Measurements from ENCODE around the gene EIF5A. TPM values are rescaled to one million over a fixed set of nuclear protein-coding genes. Genes with fewer than 3 reads are reported as not detected.

EIF5A gene
- total and polyA plus RNA-seq, 9 donors, result 175 to 372 (median 321) TPM

DNA sequence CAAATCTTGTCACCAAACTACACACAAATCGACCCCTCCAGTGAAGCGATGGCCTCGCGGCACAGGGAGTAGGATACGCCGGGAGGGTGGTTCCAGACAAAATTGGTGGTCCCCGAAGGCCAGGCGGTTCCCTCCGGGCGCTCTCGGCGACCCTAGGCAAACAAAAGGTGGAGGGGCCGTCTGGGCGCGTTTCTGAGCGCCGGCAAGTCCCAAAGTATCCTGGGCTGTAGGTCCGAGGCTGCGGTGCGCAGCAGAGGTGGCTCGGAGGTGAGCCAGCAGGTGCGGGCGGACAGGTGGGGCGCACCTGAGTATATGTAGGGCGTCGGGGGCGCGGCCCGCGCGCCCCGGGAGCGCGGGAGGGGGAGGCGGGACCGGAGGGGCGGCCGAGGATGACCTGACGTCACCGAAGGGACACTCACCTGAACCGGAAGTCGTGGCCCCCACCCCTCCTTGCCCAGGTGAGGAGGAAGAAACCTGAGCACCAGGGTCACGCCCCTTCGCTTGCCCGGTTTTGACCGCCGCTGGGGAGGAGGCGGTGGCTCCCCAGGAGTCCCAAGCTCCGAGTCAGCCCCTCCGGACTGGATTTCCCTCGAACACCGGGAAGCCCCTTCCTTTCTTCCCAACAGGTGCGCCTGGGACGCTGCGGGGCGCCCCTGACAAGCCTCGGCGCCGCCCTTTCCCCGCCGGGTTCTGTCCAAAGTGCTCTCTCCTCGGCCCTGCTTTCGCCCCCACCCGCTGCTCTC, 45.1 kb upstream of the EIF5A start, which contains the start of gene CLDN7:
TSS of gene CLDN7 (minus strand) at position 287 of the 743 bp plus-strand sequence. CDS start 435 bp downstream, outside the sequence.
- no peak for DNase-seq
- no peaks in the 10 kb centered on the region for H3K9me3 ChIP-seq (replicated peaks; ENCODE audit: control insufficient read depth, low read depth, low read length)
- peaks cover 22% of the 10 kb centered on the region for H3K36me3 ChIP-seq (ENCODE audit: control insufficient read depth, insufficient read depth, low read length)
- peaks cover 24% of the 10 kb centered on the region for H3K4me1 ChIP-seq (ENCODE audit: control insufficient read depth, insufficient read depth, low read length)
- 2% methylated on average over 58 of the region's 64 CpGs for WGBS (ENCODE audit: insufficient coverage)
- H3K27me3 ChIP-seq (ENCODE audit: control insufficient read depth, insufficient read depth, low read length), result peaks cover 61% of the 10 kb centered on the region
- no peak within 1 kb of the TSS for H3K27ac ChIP-seq (ENCODE audit: low read length)
- H3K4me3 ChIP-seq (ENCODE audit: low read length), result peak within 1 kb of the TSS; percentile 41

DNA sequence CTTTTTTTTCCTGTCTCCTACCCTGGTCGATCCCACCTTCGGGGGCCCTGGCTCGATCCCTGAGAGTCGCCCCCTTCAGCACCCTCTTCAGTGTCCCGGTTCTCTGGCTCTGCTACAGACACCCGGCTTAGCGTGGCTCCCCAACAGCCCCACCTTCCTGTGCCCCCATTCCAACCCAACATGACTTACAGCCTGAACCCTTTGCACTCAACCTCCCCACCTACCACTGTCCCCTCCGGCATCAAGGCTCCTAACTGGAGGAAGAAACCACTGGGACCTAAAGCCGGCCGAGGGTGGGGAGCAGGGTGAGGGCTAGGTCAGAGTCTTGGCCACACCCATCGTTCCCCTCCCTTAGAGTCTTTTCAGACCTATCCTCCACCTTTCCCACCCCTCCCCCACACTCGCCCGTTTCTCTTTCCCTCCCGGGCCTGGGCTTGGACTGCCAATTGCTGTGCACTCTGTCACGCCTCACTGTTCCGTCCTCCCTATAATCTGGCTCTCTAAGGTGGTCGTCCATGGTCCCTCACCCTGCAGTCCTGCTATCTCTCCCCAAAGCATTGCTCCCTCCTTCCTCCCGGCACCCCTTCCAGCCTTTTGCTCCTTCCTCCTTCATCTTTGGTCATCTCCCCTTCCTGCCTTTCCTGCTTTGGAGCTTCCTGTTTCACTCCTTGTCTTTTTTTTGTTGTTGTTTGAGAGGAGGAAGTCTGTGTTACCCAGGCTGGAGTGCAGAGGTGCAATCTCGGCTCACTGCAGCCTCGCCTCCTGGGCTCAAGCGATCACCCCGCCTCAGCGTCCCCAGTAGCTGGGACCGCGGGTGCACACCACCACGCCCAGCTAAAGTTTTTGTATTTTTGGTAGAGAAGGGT, 44.3 kb upstream of the EIF5A start:
- Histone ChIP-seq H3K27me3 (ENCODE audit: control insufficient read depth, insufficient read depth, low read length) (peaks cover 64% of the 10 kb centered on the region), H3K9me3 (replicated peaks; ENCODE audit: control insufficient read depth, low read depth, low read length) (no peaks in the 10 kb centered on the region), H3K36me3 (ENCODE audit: control insufficient read depth, insufficient read depth, low read length) (peaks cover 15% of the 10 kb centered on the region), H3K27ac (ENCODE audit: low read length) (no peak overlapping the region), H3K4me1 (ENCODE audit: control insufficient read depth, insufficient read depth, low read length) (peaks cover 24% of the 10 kb centered on the region), H3K4me3 (ENCODE audit: low read length) (no peak overlapping the region)
- no peak for DNase-seq
- 2% methylated on average over 13 of the region's 26 CpGs for WGBS (ENCODE audit: insufficient coverage)

DNA sequence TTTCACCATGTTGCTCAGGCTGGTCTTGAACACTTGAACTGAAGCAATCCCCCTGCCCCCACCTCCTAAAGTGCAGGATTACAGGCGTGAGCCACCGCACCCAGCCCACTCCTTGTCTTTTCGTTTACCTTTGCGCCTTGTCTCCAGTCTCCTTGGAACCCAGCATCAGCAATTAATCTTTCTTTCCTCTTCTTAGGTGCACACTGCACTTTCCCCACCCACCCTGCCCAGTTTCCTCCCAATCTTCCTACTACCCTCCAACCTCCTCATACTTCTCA, 43.7 kb upstream of the EIF5A start:
- 38% methylated on average over 4 of the region's 4 CpGs for WGBS (ENCODE audit: insufficient coverage)
- no peak for DNase-seq
- H3K27ac ChIP-seq (ENCODE audit: low read length), result no peak overlapping the region
- peaks cover 64% of the 10 kb centered on the region for H3K27me3 ChIP-seq (ENCODE audit: control insufficient read depth, insufficient read depth, low read length)
- no peak overlapping the region for H3K4me3 ChIP-seq (ENCODE audit: low read length)
- H3K4me1 ChIP-seq (ENCODE audit: control insufficient read depth, insufficient read depth, low read length), result peaks cover 24% of the 10 kb centered on the region
- H3K9me3 ChIP-seq (replicated peaks; ENCODE audit: control insufficient read depth, low read depth, low read length), result no peaks in the 10 kb centered on the region
- H3K36me3 ChIP-seq (ENCODE audit: control insufficient read depth, insufficient read depth, low read length), result peaks cover 9% of the 10 kb centered on the region

DNA sequence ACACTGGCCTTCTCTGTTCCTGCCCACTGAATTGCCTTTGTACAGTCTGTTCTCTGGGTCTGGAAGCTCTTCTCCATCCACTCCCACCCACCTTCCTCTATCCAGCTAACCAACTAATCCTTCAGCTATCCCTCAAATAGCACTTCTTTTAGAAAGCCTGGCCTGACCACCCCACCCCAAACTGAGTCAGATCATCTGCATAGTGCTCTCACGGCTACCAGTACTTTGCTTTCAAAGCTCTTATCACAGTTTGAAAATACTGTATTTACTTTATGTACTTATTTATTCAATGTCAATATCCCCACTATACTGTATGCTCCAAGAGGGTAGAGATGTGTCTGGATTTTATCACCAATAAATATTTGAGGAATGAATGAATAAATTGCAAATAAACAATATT, 40.6 kb upstream of the EIF5A start:
- Histone ChIP-seq H3K4me3 (ENCODE audit: low read length) (no peak overlapping the region), H3K27me3 (ENCODE audit: control insufficient read depth, insufficient read depth, low read length) (peaks cover 47% of the 10 kb centered on the region), H3K9me3 (replicated peaks; ENCODE audit: control insufficient read depth, low read depth, low read length) (no peaks in the 10 kb centered on the region), H3K4me1 (ENCODE audit: control insufficient read depth, insufficient read depth, low read length) (peaks cover 13% of the 10 kb centered on the region), H3K27ac (ENCODE audit: low read length) (no peak overlapping the region), H3K36me3 (ENCODE audit: control insufficient read depth, insufficient read depth, low read length) (no peaks in the 10 kb centered on the region)
- WGBS (ENCODE audit: insufficient coverage), result no CpG with 5 or more reads among the region's 1 CpG
- DNase-seq, result no peak

- Histone ChIP-seq H3K4me1 (ENCODE audit: control insufficient read depth, insufficient read depth, low read length) (peaks cover 28% of the 10 kb centered on the region), H3K27ac (ENCODE audit: low read length) (no peak overlapping the region), H3K9me3 (replicated peaks; ENCODE audit: control insufficient read depth, low read depth, low read length) (no peaks in the 10 kb centered on the region), H3K27me3 (ENCODE audit: control insufficient read depth, insufficient read depth, low read length) (peaks cover 36% of the 10 kb centered on the region), H3K4me3 (ENCODE audit: low read length) (no peak overlapping the region), H3K36me3 (ENCODE audit: control insufficient read depth, insufficient read depth, low read length) (peaks cover 11% of the 10 kb centered on the region)
- WGBS (ENCODE audit: insufficient coverage), result 91% methylated on average over 4 of the region's 8 CpGs
- no peak for DNase-seq
Observed at GRCh38 chr17:7279448-7279847, 28.0 kb upstream of the EIF5A start.

GRCh38 chr17:7280519-7281073, 26.8 kb upstream of the EIF5A start:
- Histone ChIP-seq H3K36me3 (ENCODE audit: control insufficient read depth, insufficient read depth, low read length) (peaks cover 22% of the 10 kb centered on the region), H3K4me1 (ENCODE audit: control insufficient read depth, insufficient read depth, low read length) (peaks cover 28% of the 10 kb centered on the region), H3K9me3 (replicated peaks; ENCODE audit: control insufficient read depth, low read depth, low read length) (no peaks in the 10 kb centered on the region), H3K27me3 (ENCODE audit: control insufficient read depth, insufficient read depth, low read length) (peaks cover 33% of the 10 kb centered on the region), H3K4me3 (ENCODE audit: low read length) (peak overlapping the region; percentile 61), H3K27ac (ENCODE audit: low read length) (peak overlapping the region; percentile 95)
- WGBS (ENCODE audit: insufficient coverage), result under 1% methylated on average over 23 of the region's 29 CpGs
- DNase-seq, result peak; percentile 88

- Histone ChIP-seq H3K27me3 (ENCODE audit: control insufficient read depth, insufficient read depth, low read length) (peaks cover 33% of the 10 kb centered on the region), H3K27ac (ENCODE audit: low read length) (peak within 1 kb of the TSS; percentile 95), H3K4me1 (ENCODE audit: control insufficient read depth, insufficient read depth, low read length) (peaks cover 28% of the 10 kb centered on the region), H3K4me3 (ENCODE audit: low read length) (peak within 1 kb of the TSS; percentile 61), H3K36me3 (ENCODE audit: control insufficient read depth, insufficient read depth, low read length) (peaks cover 26% of the 10 kb centered on the region), H3K9me3 (replicated peaks; ENCODE audit: control insufficient read depth, low read depth, low read length) (no peaks in the 10 kb centered on the region)
- DNase-seq, result peak; percentile 94
- under 1% methylated on average over 71 of the region's 71 CpGs for WGBS (ENCODE audit: insufficient coverage)
Observed at GRCh38 chr17:7281074-7281952, 26.1 kb upstream of the EIF5A start, which contains the start of gene SLC2A4. Gene SLC2A4, plus strand, starts transcription at chr17:7281718. Its CDS starts 217 bp downstream, at chr17:7281935.

DNA sequence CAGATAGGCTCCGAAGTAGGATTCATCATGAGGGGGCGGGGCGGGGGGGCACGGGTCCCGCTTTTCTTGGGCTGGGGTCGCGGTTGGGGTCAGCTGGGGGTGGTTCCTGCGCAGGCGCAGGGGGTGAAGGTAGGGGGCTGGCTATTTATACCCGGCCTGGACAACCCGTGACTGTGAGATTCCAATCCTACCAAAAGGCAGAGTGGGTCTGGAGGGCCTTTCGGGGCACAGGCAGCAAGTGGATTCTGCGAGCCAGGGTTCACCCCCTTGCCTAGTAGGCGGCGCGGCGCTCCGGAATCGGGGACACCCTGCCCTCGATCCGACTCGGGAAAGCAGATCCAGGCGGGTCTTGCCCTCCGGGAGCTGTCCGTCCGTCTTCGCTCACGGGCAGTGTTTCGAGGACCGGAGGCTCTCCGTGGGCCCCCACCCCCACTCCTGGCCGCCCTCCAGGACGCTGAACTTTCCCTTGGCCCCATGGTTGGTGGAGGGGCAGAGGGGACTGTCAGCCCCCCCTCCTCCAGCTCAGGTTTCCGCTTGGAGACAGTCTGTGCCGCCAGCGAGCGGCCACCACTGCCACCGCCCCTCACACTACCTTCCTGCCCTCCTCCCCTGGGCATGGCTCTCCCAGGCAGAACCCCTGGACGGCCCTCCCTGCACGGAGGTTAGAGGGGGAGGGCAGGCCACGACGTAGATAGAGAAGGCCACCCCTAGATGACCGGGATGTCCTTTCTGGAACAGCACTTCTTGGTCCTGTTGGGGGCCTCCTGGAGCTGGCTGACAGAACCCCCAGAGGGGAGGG, 25.3 kb upstream of the EIF5A start:
- Histone ChIP-seq H3K27ac (ENCODE audit: low read length) (peak overlapping the region; percentile 95), H3K4me3 (ENCODE audit: low read length) (peak overlapping the region; percentile 61), H3K36me3 (ENCODE audit: control insufficient read depth, insufficient read depth, low read length) (peaks cover 28% of the 10 kb centered on the region), H3K4me1 (ENCODE audit: control insufficient read depth, insufficient read depth, low read length) (peaks cover 28% of the 10 kb centered on the region), H3K27me3 (ENCODE audit: control insufficient read depth, insufficient read depth, low read length) (peaks cover 37% of the 10 kb centered on the region), H3K9me3 (replicated peaks; ENCODE audit: control insufficient read depth, low read depth, low read length) (no peaks in the 10 kb centered on the region)
- DNase-seq, result peak; percentile 48
- WGBS (ENCODE audit: insufficient coverage), result 3% methylated on average over 20 of the region's 43 CpGs

DNA sequence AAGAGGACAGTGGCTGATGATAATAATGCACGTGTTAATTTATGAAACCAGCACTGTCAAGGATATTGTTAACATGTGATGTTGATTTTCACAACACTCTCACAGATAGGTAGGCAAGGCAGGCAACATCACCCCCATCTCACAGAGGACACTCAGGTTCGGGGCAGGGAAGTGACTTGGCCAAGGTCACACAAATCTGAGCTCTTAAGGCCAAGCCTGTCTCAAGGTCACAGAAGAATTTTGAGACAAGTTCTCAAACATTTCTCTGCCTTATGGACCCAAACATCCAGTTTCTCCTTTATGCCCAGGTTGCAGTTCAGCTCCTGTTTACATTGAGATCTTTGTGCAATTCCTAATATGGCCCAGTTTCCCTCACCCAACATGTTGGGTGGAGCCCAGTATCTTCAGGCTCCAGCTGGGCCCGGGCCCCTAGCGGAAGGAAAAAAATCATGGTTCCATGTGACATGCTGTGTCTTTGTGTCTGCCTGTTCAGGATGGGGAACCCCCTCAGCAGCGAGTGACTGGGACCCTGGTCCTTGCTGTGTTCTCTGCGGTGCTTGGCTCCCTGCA, 24.6 kb upstream of the EIF5A start:
- 80% methylated on average over 5 of the region's 6 CpGs for WGBS (ENCODE audit: insufficient coverage)
- peak overlapping the region; percentile 95 for H3K27ac ChIP-seq (ENCODE audit: low read length)
- peaks cover 28% of the 10 kb centered on the region for H3K36me3 ChIP-seq (ENCODE audit: control insufficient read depth, insufficient read depth, low read length)
- peak overlapping the region; percentile 61 for H3K4me3 ChIP-seq (ENCODE audit: low read length)
- peaks cover 30% of the 10 kb centered on the region for H3K4me1 ChIP-seq (ENCODE audit: control insufficient read depth, insufficient read depth, low read length)
- H3K27me3 ChIP-seq (ENCODE audit: control insufficient read depth, insufficient read depth, low read length), result peaks cover 37% of the 10 kb centered on the region
- H3K9me3 ChIP-seq (replicated peaks; ENCODE audit: control insufficient read depth, low read depth, low read length), result no peaks in the 10 kb centered on the region
- no peak for DNase-seq

Measured in muscle of leg (tissue), 11 donors.